ENCODE measurements around the gene CFAP410. TPM values are rescaled to one million over a fixed set of nuclear protein-coding genes. Genes with fewer than 3 reads are reported as not detected.

CFAP410 gene
- total RNA-seq, 3 donors from 2014 or later: 22.2 to 31.1 (median 27.8) TPM

GRCh38 chr21:44377922-44378645 lies 38.9 kb upstream of the CFAP410 start:
- no peak for DNase-seq (ENCODE audit: low spot score in 2 of 2)
- intact Hi-C loops (cut with DNase I; ENCODE audit: low total_unique reads): no loop called here
- Histone ChIP-seq H3K4me1 (no peaks in the 10 kb centered on the region), H3K36me3 (no peaks in the 10 kb centered on the region), H3K9me3 (peaks cover 0 to 7% of the 10 kb centered on the region in 2 donors), H3K27me3 (peaks cover 0 to 60% of the 10 kb centered on the region in 2 donors), H3K4me3 (no peak overlapping the region), H3K27ac (no peak overlapping the region)
- TF ChIP-seq CTCF (IDR thresholded peaks at IDR 0.05): no peak
- no peak for TF ChIP-seq POLR2A (IDR thresholded peaks at IDR 0.05)
- TF ChIP-seq POLR2AphosphoS5 (IDR thresholded peaks at IDR 0.05): no peak

GRCh38 chr21:44377201-44377921 lies 38.2 kb upstream of the CFAP410 start:
- no peaks in the 10 kb centered on the region for H3K4me1 ChIP-seq
- intact Hi-C loops (cut with DNase I; ENCODE audit: low total_unique reads): no loop called here
- no peak for DNase-seq (ENCODE audit: low spot score in 2 of 2)
- H3K9me3 ChIP-seq: peaks cover 0 to 7% of the 10 kb centered on the region in 2 donors
- TF ChIP-seq POLR2AphosphoS5 (IDR thresholded peaks at IDR 0.05) (no peak), CTCF (IDR thresholded peaks at IDR 0.05) (no peak), POLR2A (IDR thresholded peaks at IDR 0.05) (no peak)
- no peaks in the 10 kb centered on the region for H3K36me3 ChIP-seq
- no peak overlapping the region for H3K27ac ChIP-seq
- H3K27me3 ChIP-seq: peaks cover 0 to 68% of the 10 kb centered on the region in 2 donors
- H3K4me3 ChIP-seq: no peak overlapping the region

GRCh38 chr21:44376606-44377005 lies 37.4 kb upstream of the CFAP410 start:
- no peak overlapping the region for H3K27ac ChIP-seq
- H3K27me3 ChIP-seq: peaks cover 0 to 71% of the 10 kb centered on the region in 2 donors
- intact Hi-C loops (cut with DNase I; ENCODE audit: low total_unique reads): no loop called here
- H3K4me1 ChIP-seq: no peaks in the 10 kb centered on the region
- H3K4me3 ChIP-seq: no peak overlapping the region
- TF ChIP-seq CTCF (IDR thresholded peaks at IDR 0.05) (no peak), POLR2A (IDR thresholded peaks at IDR 0.05) (no peak), POLR2AphosphoS5 (IDR thresholded peaks at IDR 0.05) (no peak)
- H3K36me3 ChIP-seq: no peaks in the 10 kb centered on the region
- no peak for DNase-seq (ENCODE audit: low spot score in 2 of 2)
- peaks cover 0 to 7% of the 10 kb centered on the region in 2 donors for H3K9me3 ChIP-seq

- intact Hi-C loops (cut with DNase I; ENCODE audit: low total_unique reads): no loop called here
- Histone ChIP-seq H3K36me3 (no peaks in the 10 kb centered on the region), H3K4me3 (no peak overlapping the region), H3K27me3 (peaks cover 0 to 70% of the 10 kb centered on the region in 2 donors), H3K9me3 (peaks cover 0 to 7% of the 10 kb centered on the region in 2 donors), H3K4me1 (no peaks in the 10 kb centered on the region), H3K27ac (no peak overlapping the region)
- TF ChIP-seq POLR2A (IDR thresholded peaks at IDR 0.05) (no peak), POLR2AphosphoS5 (IDR thresholded peaks at IDR 0.05) (no peak), CTCF (IDR thresholded peaks at IDR 0.05) (no peak)
- no peak for DNase-seq (ENCODE audit: low spot score in 2 of 2)
Measured at GRCh38 chr21:44375761-44376241, 36.6 kb upstream of the CFAP410 start.

GRCh38 chr21:44375281-44375651 lies 36.1 kb upstream of the CFAP410 start:
- intact Hi-C loops (cut with DNase I; ENCODE audit: low total_unique reads): no loop called here
- Histone ChIP-seq H3K36me3 (no peaks in the 10 kb centered on the region), H3K4me3 (no peak overlapping the region), H3K4me1 (no peaks in the 10 kb centered on the region), H3K9me3 (peaks cover 0 to 7% of the 10 kb centered on the region in 2 donors), H3K27me3 (peaks cover 0 to 70% of the 10 kb centered on the region in 2 donors), H3K27ac (no peak overlapping the region)
- DNase-seq (ENCODE audit: low spot score in 2 of 2): no peak
- no peak for TF ChIP-seq CTCF (IDR thresholded peaks at IDR 0.05)
- no peak for TF ChIP-seq POLR2A (IDR thresholded peaks at IDR 0.05)
- no peak for TF ChIP-seq POLR2AphosphoS5 (IDR thresholded peaks at IDR 0.05)

Data from breast epithelium (tissue), 4 donors.